Astrocyte of the cerebellum (primary cell): ENCODE measurements around the gene LRRC30.

Experiments
- DNase-seq: peaks from one replicate; pipeline ENCODE4 v3.0.0-alpha.2; 2011; ENCODE audit warnings: low read depth
- H3K4me3 ChIP-seq: 2 replicates; pipeline ENCODE4 v1.5.1; 2011; ENCODE audit warnings: mild to moderate bottlenecking, low read depth, low read length, moderate library complexity
- in situ Hi-C: cut with HindIII; loops from 2 replicates; pipeline ENCODE4 v1.10.0; 2017; ENCODE audit warnings: low sequenced_read_pairs
- TF ChIP-seq, protein P1 (sequence below): IDR thresholded peaks from 2 replicates; pipeline ENCODE4 v1.5.1; 2012; ENCODE audit warnings: low read length, low read depth, moderate library complexity, mild to moderate bottlenecking; ENCODE audit errors: missing control alignments

Gene LRRC30

GRCh38 chr18:7255054-7255453, 24.2 kb downstream of the LRRC30 start:
- H3K4me3 ChIP-seq = no peak overlapping the region
- in situ Hi-C loops = no loop called here
- DNase-seq = no peak
- TF ChIP-seq, protein P1, sequence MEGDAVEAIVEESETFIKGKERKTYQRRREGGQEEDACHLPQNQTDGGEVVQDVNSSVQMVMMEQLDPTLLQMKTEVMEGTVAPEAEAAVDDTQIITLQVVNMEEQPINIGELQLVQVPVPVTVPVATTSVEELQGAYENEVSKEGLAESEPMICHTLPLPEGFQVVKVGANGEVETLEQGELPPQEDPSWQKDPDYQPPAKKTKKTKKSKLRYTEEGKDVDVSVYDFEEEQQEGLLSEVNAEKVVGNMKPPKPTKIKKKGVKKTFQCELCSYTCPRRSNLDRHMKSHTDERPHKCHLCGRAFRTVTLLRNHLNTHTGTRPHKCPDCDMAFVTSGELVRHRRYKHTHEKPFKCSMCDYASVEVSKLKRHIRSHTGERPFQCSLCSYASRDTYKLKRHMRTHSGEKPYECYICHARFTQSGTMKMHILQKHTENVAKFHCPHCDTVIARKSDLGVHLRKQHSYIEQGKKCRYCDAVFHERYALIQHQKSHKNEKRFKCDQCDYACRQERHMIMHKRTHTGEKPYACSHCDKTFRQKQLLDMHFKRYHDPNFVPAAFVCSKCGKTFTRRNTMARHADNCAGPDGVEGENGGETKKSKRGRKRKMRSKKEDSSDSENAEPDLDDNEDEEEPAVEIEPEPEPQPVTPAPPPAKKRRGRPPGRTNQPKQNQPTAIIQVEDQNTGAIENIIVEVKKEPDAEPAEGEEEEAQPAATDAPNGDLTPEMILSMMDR = no peak

GRCh38 chr18:7255643-7256042, 24.8 kb downstream of the LRRC30 start:
- H3K4me3 ChIP-seq = no peak overlapping the region
- in situ Hi-C loops = no loop called here
- TF ChIP-seq, protein P1 = no peak
- DNase-seq = no peak

DNA sequence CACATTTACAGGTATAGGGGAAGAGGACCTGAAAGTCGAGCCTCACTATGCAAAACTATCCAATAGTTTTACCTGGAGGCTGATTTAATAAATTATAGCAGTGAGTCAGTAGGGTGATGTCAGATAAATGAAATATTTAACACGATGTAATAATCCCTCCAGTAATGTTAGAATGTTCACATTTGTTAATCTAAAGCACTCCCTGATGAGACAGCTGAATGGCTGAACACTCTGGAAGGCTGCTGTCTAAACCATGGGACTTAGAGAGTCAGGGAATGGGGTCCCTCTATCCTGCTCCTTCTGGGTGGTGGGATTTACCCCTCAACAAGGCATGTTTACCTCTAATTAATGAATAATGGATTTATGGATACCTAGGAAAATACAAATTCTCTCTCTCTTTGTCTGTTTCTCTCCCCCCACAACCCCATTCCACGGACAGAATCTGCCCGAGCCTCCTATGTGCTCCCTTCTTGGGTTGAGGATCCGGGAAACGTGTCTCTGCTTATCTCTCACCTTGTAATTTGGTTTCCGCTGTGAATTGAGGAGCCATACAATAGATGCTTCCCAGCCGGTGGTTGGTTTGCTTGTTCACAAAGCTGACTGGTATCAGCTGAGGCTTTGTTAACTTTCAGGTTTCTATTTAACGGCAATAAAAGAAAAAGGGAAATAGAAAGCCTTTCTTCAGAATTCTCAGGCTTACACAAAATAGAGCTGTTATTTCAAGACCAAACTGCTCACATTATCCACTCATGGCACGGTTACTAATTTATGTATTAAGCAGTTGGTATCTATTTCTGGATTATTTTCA, 25.9 kb downstream of the LRRC30 start:
- TF ChIP-seq, protein P1 = no peak
- no peak for DNase-seq
- H3K4me3 ChIP-seq = no peak overlapping the region
- in situ Hi-C loops = no loop called here

DNA sequence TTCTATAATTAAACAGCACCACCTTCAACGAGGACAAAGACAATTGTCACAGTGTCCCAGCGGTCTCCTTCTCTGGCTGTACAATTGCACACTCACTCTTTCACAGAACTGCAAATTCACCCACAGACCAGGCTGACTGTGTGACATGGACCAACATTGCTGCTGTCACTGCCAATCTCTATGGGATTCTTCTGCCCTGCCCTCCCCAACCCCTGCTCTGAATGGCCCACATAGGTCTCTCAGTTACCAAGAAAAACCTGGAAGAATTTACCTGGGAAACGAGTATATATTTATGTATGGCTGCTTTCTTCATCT, 26.5 kb downstream of the LRRC30 start:
- H3K4me3 ChIP-seq = no peak overlapping the region
- no peak for DNase-seq
- TF ChIP-seq, protein P1 = no peak
- in situ Hi-C loops = no loop called here

GRCh38 chr18:7259475-7259874, 28.6 kb downstream of the LRRC30 start:
- DNase-seq = no peak
- no peak overlapping the region for H3K4me3 ChIP-seq
- TF ChIP-seq, protein P1 = no peak
- in situ Hi-C loops = no loop called here

DNA sequence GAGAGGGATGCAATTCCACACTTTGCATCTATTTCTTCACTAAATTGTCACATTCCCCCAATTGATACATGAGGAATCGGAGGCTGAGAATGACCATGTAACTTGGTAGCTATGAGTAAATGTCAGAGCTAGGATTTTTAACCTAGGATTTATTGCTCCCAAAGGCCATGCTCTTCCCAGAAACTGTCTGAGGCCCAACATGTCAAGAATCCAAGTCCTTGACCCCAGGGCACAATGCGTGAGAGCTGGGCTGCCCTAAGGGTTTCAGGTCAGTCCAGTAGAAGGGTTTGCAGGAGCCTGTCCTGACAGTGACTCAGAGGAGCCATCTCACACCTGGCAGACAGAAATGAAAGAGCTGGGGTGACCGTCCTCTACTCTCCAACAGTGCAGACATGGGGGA, 30.3 kb downstream of the LRRC30 start:
- in situ Hi-C loops = no loop called here
- no peak for DNase-seq
- TF ChIP-seq, protein P1 = no peak
- H3K4me3 ChIP-seq = no peak overlapping the region
